Uterus (tissue), 4 donors: ENCODE data around the gene PDE4D. TPM values are rescaled to one million over a fixed set of nuclear protein-coding genes. Genes with fewer than 3 reads are reported as not detected.

Experiments
- DNase-seq, 2 donors: peaks; one replicate each; pipeline ENCODE4 v3.0.0-alpha.2; 2019 to 2020
- H3K27ac ChIP-seq, 2 donors: fragments of 200-600 bp; sonication (generic); 1 replicate in 1 of 2; 2 replicates in 1 of 2; pipeline ENCODE4 v1.5.1; 2016 to 2018
- H3K27me3 ChIP-seq, 2 donors: fragments of 200-600 bp; sonication (generic); one replicate each; pipeline ENCODE4 v1.5.1; 2018 to 2019; ENCODE audit warnings: control low read depth in 1 of 2
- H3K36me3 ChIP-seq, 2 donors: fragments of 200-600 bp; sonication (generic); one replicate each; pipeline ENCODE4 v1.5.1; 2019; ENCODE audit warnings: control low read depth in 1 of 2
- H3K4me1 ChIP-seq, 2 donors: fragments of 200-600 bp; sonication (generic); one replicate each; pipeline ENCODE4 v1.5.1; 2018 to 2019; ENCODE audit warnings: control low read depth in 1 of 2
- H3K4me3 ChIP-seq, 2 donors: fragments of 200-600 bp; sonication (generic); 1 replicate in 1 of 2; 2 replicates in 1 of 2; pipeline ENCODE4 v1.5.1; 2018 to 2019; ENCODE audit warnings: mild to moderate bottlenecking in 1 of 2
- H3K9me3 ChIP-seq, 2 donors: fragments of 200-600 bp; sonication (generic); one replicate each; pipeline ENCODE4 v1.5.1; 2019; ENCODE audit warnings: control low read depth in 1 of 2
- POLR2A ChIP-seq, 2 donors: fragments of 450-650 bp; IDR thresholded peaks; one replicate each; pipeline ENCODE4 v1.6.1; 2016; ENCODE audit warnings: antibody characterized with exemption in 2 of 2, mild to moderate bottlenecking in 1 of 2, moderate library complexity in 1 of 2
- intact Hi-C: fragments of 100-400 bp; cut with DNase I; formaldehyde crosslinking; loops from one replicate; pipeline ENCODE4 v1.15.1; 2023; ENCODE audit warnings: low total_unique reads
- total RNA-seq, 4 donors: library from RNA; depleted of rRNA in 3 of 4; stranded (reverse); fragments of >200 nt in 3 of 4; gene quantifications; one replicate each; pipeline versions ENCODE4 v1.1.0 to v1.2.4, GENCODE V29; 2014 to 2023
- TF ChIP-seq, protein P1 (sequence below), 4 experiments: fragments of 200-600 bp in 2 of 4; fragments of 450-650 bp in 2 of 4; sonication (generic) in 2 of 4; IDR thresholded peaks; one replicate each; pipeline ENCODE4 v1.5.1; 2016 to 2019; ENCODE audit warnings: antibody characterized with exemption in 4 of 4, mild to moderate bottlenecking in 2 of 4, moderate library complexity in 1 of 4
- donor health status: DM: yes; HTN: yes; CAD: no.

PDE4D gene
- total RNA-seq, 4 donors from 2014 or later, result 27.1 to 77.0 (median 45.8) TPM

DNA sequence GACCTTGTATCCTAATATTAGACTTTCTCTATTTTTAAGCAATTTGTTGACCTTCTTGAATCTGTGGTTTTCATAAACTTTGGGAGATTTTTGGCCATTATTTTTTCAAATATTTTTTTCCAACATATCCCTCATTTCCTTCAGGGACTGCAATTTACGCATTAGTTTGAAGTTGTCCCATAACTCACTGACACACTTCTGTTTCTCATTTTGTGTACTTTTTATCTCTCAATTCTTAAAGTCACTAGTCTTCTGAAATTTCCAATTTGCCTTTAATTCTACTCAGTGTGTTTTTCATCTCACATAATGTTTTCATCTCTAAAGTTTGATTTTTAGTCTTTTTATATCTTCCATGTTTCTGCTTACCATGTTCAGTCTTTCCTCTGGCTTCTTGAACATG, 953.9 kb downstream of the PDE4D start:
- intact Hi-C loops, result no loop called here
- Histone ChIP-seq H3K4me1 (no peaks in the 10 kb centered on the region), H3K27ac (no peak overlapping the region), H3K36me3 (no peaks in the 10 kb centered on the region), H3K27me3 (no peaks in the 10 kb centered on the region), H3K4me3 (no peak overlapping the region), H3K9me3 (no peaks in the 10 kb centered on the region)
- DNase-seq, result no peak
- no peak for TF ChIP-seq POLR2A (IDR thresholded peaks at IDR 0.05)
- TF ChIP-seq, protein P1, sequence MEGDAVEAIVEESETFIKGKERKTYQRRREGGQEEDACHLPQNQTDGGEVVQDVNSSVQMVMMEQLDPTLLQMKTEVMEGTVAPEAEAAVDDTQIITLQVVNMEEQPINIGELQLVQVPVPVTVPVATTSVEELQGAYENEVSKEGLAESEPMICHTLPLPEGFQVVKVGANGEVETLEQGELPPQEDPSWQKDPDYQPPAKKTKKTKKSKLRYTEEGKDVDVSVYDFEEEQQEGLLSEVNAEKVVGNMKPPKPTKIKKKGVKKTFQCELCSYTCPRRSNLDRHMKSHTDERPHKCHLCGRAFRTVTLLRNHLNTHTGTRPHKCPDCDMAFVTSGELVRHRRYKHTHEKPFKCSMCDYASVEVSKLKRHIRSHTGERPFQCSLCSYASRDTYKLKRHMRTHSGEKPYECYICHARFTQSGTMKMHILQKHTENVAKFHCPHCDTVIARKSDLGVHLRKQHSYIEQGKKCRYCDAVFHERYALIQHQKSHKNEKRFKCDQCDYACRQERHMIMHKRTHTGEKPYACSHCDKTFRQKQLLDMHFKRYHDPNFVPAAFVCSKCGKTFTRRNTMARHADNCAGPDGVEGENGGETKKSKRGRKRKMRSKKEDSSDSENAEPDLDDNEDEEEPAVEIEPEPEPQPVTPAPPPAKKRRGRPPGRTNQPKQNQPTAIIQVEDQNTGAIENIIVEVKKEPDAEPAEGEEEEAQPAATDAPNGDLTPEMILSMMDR (IDR thresholded peaks at IDR 0.05), result no peak

DNA sequence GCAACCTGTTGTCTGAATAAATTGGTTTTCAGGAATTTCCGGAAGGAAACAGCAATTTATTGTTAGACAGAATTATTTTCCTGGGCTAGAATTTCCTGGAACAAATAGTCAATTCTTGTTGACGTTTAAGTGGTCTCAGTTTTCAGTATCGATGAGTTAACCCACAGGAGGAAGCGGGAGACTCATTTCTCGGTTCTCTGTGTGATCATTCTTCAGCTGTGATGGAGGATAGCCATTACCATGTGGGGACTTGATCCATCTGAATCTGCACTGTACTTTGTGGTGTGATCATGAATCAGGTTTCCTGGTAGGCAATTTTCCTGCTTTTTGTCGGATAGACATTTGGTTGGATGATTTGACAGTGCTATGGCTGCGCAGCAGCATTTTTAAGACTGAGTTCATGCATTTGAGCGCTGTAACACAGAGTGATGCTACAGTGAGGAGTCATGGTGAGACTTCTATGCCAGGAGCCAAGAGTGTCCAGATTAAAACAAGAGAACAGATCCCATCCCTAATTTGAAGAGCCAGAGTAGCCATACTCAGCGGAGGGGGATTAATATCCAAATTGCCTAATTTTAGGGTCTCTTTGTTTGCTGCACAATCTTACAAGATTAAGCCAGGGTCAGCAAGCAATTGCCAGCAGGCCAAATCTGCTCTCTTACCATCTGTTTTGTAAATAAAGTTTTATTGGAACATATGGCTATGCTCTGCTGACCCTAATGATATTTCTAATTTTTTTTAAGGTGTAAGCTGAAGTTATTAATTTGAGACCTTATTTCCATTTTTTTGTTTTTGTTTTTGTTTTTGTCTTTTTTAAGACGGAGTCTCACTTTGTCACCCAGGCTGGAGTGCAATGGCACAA, 954.7 kb downstream of the PDE4D start:
- no peak overlapping the region for H3K4me3 ChIP-seq
- H3K4me1 ChIP-seq, result no peaks in the 10 kb centered on the region
- H3K27me3 ChIP-seq, result no peaks in the 10 kb centered on the region
- no peak for DNase-seq
- no peaks in the 10 kb centered on the region for H3K9me3 ChIP-seq
- H3K27ac ChIP-seq, result no peak overlapping the region
- intact Hi-C loops, result no loop called here
- no peaks in the 10 kb centered on the region for H3K36me3 ChIP-seq
- TF ChIP-seq, protein P1 (IDR thresholded peaks at IDR 0.05), result no peak
- no peak for TF ChIP-seq POLR2A (IDR thresholded peaks at IDR 0.05)

DNA sequence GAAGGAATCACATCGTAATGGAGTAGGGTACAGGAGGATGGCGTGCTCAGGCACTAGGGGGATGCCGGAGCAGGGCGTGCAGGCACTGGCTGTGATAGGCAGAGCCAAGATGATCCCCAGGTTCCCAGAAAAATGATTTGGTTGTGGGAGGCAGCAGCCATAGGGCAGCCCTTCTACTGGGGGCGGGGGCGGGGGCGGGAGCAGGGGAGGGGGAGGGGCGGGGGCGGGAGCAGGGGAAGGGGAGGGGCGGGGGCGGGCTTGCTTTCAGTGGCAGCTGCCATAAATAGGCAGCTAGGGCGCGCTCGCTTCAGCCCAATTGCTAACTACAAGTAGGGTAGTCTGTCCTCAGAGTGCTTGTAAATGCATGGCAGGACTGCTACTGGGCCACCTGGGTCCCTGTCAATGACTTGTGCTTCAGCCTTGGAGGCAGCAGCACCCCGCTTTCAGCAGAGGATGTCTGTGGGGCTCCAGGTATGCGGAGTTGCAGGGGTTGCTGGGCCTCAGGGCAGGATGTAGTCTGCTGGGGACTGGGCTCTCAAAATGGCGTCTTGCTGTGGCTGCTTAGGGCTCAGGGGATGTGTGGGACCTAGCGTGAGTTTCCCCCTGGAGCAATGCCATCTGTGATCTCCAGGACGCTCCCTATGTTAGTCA, 956.4 kb downstream of the PDE4D start:
- Histone ChIP-seq H3K4me3 (no peak overlapping the region), H3K9me3 (no peaks in the 10 kb centered on the region), H3K27ac (no peak overlapping the region), H3K27me3 (no peaks in the 10 kb centered on the region), H3K4me1 (no peaks in the 10 kb centered on the region), H3K36me3 (no peaks in the 10 kb centered on the region)
- TF ChIP-seq, protein P1 (IDR thresholded peaks at IDR 0.05), result no peak
- no peak for TF ChIP-seq POLR2A (IDR thresholded peaks at IDR 0.05)
- no peak for DNase-seq
- intact Hi-C loops, result no loop called here

DNA sequence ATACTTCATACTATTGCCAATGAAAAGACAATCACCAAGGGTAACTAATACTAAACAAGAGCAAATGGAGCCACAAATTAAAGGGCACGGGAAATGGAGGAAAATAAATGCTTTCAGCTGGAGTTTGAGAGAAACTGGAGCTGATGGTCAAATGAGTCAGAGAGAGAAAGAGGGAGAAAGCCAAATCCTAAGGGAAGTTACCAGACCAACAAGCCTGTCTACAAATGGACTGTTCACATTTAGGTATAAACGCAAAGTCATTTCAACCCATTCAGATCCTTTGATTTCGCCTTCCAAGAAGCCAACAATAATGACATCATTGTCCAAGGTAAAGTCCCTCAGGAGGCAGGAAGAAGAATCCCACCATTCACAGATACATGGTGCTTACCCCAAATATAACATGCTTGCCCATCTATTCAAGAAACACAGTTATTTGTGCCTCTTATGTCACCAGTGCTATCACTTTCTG, 958.9 kb downstream of the PDE4D start:
- Histone ChIP-seq H3K27me3 (no peaks in the 10 kb centered on the region), H3K4me1 (no peaks in the 10 kb centered on the region), H3K27ac (no peak overlapping the region), H3K36me3 (no peaks in the 10 kb centered on the region), H3K4me3 (no peak overlapping the region), H3K9me3 (no peaks in the 10 kb centered on the region)
- no peak for DNase-seq
- TF ChIP-seq, protein P1 (IDR thresholded peaks at IDR 0.05), result no peak
- no peak for TF ChIP-seq POLR2A (IDR thresholded peaks at IDR 0.05)
- intact Hi-C loops, result no loop called here
